HG03432 (cell line): ENCODE measurements around the gene C4orf46.
"Not testable (repeated sequence)": the region's sequence is repeated elsewhere in the genome, so short reads cannot be mapped to it uniquely, and the experiment has no call there.

Experiments used
- ATAC-seq: cut with Tn5 transposase; IDR thresholded peaks from one replicate; pipeline ENCODE4 v1.9.1; 2021; ENCODE audit warnings: mild to moderate bottlenecking, moderate library complexity; ENCODE audit not compliant: unreplicated experiment

C4orf46 gene

DNA sequence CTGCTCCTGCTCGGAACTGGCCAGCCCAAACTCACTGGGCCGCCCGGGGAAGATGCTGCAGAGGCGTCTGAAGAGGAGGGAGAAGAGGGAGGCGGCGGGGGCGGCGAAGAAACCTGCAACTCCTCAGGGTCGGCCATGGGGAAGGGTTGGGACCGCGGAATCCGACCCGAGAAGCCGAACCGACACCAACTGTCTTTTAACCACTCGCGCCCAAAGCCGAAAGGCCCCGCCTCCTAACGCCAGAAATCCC, at the start of gene C4orf46:
C4orf46 (minus strand) TSS at position 223 of the 250 bp plus-strand sequence; CDS start at position 137, 86 bp downstream.
- no peak for ATAC-seq

DNA sequence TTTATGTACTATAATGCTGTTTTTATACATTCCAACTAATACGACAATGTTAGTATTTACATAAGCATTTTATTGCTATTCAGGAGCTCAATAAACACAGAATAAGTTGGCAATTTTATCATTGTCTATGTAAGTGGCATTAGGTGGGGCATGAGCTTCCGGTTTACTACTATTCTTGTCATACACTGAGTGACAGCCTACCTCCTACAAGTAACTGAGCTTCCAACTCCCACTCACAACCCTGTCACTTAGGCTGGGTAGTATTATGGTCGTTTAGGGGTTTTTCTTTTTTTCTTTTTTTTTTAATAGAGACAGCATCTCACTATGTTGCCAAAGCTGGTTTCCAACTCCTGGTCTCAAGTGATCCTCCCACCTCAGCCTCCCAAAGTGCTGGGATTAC, 44.1 kb upstream of the C4orf46 start:
- no peak for ATAC-seq

DNA sequence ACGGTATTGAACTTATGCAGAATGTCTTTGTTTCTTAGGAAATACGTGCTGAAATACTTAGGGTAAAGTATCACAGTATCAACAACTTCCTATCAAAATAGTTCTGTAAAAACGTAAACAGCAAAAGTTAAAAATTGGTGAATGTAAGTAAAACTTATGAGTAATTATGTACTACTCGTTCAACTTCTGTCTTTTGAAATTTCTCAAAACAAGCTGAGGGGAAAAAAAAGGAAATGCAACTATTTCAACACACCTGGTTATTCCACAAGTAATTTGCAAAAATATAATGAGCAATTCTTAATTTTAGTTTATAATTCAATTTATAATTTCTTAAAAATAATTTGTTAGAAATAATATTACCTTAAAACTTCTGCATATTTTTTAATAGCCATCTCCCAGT, 43.2 kb upstream of the C4orf46 start:
- no peak for ATAC-seq

DNA sequence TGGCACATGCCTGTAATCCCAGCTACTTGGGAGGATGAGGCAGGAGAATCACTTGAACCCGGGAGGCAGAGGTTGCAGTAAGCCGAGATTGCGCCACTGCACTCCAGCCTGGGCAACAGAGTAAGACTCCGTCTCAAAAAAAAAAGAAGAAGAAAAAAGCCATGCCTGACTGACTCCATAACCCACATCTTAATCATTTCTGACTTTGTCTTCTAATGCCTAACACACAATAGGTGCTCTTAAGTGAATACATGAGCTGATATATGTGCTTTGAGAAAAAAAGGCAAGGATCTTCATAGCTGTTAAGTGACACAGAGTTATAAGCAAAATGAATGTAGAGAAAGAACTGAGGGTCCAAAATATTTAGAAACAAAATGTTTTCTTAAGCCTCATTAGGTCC, 40.9 kb upstream of the C4orf46 start:
- not testable (repeated sequence) for ATAC-seq

DNA sequence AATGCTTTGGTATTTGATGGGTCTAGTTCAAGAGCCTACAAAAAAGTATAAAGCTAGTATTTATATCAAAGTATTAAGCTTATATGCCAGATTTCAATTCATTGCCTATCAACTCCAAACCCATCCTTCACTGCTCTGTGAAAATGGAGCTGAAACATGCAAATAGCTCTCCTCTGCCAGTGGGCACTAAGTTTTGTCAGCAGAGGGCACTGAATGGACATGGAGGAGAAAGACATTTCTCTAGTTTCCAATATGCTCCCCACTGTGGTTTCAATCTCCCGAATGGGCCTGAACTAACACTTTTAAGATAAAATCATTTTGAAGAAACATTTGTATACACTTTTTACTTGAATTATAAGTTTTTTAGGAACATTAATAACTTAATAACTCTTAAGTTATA, 39.1 kb upstream of the C4orf46 start:
- ATAC-seq, result no peak

DNA sequence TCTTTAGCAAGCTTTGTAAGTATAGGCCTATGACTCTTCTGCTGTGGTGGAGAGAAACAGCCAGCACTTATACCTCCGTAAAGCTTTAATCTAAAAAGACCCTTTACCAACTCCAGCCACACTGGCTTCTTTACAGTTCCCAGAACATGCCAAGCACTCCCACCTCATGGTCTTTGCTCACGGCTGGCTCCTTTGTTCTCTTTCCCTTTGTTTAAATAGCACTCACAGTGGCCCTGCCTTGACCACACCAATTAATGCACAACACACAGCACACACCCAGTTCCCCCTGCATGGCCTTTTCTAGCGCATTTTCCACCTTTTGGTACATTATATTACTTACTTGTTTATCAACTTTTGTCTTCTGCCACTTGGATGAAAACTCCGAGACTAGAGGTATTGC, 32.6 kb upstream of the C4orf46 start:
- ATAC-seq, result no peak

DNA sequence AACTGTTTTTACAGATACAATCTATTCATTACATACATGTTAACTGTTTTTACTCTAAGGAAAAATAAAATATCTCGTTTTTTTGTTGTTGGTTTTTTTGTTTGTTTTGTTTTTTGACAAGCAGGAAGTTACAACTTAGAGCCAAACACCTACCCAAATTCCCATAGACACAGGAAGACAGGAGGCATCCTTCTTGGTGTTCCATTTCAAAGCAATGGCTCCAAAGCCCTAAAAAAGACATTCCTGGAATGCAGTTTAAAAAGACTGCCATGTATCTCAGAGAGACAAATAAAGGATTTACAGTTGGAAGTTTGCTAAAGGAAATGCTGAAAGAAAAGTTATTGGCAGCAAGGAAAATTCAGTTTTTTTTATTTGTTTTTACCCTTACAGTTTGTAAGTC, 17.1 kb upstream of the C4orf46 start:
- no peak for ATAC-seq

DNA sequence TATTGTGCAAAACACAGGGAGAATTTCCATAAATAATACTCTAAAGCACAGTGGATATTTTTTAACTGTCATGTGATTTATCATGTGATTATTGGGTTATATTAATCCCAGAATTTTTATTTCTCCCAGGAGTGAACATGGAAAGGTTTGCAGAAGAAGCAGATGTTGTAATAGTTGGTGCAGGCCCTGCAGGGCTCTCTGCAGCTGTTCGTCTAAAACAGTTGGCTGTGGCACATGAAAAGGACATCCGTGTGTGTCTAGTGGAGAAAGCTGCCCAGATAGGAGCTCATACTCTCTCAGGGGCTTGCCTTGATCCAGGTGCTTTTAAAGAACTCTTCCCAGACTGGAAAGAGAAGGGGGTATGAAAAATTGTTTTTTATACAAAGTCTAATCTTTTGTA, 10.4 kb upstream of the C4orf46 start:
- ATAC-seq, result no peak

DNA sequence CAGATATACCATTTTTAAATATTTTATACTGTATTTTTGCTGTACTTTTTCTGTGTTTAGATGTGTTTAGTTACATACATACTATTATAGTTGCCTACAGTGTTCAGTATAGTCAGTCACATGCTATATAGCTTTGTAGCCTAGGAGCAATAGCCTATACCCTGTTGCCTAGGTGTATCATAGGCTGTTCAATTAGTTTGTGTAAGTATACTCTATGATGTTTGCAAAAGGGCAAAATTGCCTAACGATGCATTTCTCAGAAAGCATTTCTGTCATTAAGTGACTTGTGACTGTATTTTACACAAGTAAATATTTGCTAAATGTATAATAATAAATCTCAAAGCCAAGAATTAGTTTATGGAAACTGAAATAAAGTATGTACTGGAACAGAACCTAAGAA, 9.9 kb upstream of the C4orf46 start:
- no peak for ATAC-seq

DNA sequence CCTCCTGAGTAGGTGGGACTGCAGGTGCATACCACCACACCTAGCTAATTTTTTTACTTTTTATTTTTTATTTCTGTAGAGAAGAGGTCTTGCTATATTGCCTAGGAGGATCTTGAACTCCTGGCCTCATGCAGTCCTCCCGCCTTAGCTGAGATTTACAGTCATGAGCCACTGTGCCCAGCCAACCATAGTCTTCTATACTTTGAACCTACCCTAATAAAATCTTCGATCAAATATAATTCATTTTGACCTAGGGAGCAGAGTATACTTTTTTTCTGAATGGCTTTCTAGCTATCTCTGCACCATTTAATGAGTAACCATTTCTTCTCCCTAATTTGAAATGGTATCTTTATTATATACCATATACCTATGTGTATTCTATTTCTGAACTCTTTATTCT, 7.1 kb upstream of the C4orf46 start:
- no peak for ATAC-seq

DNA sequence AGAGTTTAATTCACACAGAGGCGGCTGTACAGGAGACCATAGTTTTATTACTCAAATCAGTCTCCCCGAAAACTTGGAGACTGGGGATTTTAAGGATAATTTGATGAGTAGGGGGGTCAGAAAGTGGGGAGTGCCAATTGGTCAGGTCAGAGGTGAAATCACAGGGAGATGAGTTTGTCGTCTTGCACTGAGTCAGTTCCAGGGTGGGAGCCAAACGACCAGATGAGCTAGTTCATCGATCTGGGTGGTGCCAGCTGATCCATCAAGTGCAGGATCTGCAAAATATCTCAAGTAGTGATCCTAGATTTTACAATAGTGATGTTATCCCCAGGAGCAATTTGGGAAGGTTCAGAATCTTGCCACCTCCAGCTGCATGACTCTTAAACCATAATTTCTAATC, 4.4 kb upstream of the C4orf46 start:
- no peak for ATAC-seq

DNA sequence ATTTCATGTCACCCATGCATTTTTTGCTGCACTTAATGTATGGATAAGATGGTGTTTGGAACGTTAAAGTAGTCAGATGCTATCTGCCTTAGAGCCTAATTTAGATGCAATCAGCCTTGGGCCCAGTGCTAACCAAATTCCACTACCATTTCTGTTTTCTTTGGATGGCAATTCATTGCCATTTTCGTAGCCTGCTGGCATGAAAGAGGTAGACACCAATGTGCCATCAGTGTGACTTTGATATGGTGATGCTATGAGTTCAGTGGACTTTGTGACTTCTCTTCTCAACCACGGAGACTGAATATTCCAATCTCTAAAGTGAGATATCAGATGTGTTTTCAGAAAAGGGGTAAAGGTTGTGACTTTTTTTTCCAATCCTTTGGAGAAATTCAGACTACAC, 1.9 kb upstream of the C4orf46 start:
- no peak for ATAC-seq

DNA sequence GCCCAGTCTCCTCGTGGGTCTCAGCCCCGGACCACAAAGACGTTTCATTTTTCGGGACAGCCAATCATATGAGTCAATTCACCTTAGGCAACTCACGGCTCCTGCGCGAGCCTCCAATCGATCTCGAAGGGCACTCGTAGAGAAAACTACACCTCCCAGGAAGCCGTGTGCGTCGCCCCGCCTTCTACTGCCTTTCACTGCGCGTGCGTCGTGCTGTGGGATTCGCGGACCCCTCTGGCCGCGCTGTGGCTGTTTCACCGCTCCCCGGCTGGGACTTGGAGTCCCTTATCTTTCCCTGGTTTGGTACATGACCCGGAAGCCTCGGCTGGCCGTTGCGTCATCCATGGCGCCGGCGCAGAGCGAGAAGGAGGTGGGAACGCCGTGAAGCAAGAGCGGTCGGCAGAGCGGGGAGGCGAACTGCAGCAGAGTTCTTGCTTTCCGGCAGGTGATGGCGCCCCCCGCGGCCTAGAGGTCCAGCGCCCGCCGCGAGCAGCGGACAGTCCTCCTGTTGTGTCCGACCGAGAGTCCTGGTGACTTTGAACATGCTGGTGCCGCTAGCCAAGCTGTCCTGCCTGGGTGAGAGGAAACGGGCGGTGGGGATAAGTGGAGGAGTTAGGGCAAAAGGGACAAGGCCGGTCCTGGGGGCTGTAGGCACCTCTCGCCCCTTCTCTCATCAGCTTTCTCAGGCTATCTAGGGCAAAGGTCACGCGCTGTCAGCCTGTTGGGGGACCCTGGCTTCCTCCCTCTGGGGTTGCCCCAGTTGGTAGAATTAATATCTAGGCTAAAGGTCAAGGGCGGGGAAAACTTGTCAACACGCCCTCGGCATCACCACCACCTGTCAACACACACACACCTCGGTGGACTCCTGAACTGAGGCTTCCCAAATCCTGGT, 474 bp upstream of the C4orf46 start, which contains the start of gene ETFDH:
ETFDH (plus strand) TSS at position 382 of the 892 bp plus-strand sequence; CDS start at position 543, 161 bp downstream.
- ATAC-seq, result peak; percentile 87

DNA sequence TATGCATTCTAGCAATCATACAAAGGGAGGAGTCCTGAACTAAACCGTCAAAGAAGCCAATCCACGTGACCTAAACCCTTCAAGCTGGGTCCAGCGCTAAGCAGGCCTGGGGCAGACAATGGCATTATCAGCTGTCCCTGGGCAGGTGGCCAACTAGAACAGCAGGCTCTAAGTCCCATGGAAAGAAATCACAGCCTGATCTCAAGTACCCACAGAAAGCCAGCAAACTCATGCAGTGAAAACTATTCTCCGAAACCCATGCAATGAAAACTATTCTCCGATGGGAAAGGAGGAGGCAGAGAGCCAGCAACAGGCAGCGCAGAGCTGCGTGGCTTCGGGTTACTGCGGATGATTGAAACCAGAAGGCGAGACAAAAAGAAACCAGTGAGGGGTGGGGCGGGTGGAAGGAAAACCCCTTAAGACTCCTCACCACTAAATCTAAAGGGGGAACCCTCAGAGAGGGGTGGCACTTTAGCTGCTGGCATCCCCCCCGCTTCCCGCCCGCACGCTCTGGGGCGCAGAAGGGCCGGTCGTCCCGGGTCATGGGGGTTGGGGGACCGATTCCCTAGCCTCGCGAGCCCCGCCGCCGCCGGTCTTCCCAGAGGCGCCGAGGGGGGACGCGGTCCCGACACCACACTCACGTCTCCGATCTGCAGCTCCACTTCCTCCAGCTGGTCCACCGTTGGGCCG, 567 bp downstream of the C4orf46 start:
- peak; percentile 33 for ATAC-seq

DNA sequence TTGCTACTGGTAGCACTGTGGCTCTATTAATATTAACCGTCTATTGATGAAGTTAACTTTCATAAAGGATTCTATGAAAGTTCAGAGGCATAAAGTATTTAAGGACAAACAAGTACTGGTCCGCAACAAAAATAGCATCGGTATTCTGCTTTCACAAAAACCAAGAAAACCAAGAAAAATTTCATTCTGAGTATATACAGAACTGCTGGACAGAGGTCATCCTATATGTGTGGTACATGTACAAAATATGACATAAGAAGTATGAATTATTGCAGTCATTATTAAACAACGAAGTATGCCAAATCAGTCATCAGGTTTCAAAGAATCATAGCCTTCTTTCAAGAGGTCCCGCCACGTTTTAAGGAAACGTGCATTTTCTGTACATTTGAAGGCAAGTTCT, 2.4 kb downstream of the C4orf46 start:
- ATAC-seq, result no peak

DNA sequence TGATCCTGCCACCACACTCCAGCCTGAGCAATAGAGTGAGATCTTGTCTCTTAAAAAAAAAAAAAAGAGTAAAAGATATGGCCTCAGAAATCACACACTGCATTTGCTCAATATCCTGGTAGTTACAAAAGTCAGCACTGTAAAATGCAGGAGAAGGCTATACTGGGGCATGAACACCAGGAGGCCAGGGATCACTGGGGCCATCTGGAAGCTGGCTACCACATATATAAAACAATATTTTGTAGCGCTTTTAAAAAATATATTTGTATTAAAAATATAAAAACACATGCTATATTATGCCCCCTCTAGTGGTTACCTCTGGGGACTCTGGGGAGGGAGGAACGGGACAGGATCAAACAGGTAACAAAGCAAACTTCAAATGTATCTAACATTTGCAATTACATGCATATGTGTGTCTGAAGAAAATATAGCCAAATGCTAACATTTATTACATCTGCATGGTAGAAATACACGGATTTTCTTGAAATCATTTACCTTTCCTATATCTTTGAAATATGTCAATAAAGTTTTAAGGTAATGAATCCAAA, 4.0 kb downstream of the C4orf46 start:
- ATAC-seq, result no peak

DNA sequence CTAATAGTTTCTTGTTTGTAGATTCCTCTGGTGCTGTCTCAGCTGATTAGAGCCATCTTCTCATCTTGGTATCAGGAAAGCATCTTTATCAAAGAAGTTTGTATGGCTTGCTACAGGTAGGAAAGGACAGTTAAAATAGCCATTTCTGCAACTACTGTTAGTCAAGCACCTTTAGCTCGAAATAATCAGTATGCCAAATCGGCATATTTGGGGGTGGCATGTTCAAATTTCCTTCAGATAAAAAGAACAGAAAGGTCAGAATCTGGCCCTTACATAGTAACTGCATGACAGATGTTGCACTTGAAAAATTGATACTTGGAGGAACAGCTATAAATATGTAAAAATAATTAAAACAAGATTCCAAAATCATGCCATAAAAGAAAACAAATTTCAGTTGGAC, 4.8 kb downstream of the C4orf46 start:
- no peak for ATAC-seq

DNA sequence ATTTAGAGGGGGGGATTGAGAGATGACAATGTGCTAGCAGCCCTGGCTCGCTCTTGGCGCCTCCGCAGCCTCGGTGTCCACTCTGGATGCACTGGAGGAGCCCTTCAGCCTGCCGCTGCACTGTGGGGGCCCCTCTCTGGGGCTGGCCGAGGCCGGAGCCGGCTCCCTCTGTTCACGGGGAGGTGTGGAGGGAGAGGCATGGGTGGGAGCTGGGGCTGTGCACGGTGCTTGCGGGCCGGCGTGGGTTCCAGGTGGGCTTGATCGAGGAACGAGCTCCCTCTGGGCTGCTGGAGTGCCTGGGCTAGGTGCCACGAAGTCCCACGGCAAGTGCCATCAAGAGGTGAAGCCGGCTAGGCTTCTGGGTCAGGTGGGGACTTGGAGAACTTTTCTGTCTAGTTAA, 6.9 kb downstream of the C4orf46 start:
- ATAC-seq, result no peak

DNA sequence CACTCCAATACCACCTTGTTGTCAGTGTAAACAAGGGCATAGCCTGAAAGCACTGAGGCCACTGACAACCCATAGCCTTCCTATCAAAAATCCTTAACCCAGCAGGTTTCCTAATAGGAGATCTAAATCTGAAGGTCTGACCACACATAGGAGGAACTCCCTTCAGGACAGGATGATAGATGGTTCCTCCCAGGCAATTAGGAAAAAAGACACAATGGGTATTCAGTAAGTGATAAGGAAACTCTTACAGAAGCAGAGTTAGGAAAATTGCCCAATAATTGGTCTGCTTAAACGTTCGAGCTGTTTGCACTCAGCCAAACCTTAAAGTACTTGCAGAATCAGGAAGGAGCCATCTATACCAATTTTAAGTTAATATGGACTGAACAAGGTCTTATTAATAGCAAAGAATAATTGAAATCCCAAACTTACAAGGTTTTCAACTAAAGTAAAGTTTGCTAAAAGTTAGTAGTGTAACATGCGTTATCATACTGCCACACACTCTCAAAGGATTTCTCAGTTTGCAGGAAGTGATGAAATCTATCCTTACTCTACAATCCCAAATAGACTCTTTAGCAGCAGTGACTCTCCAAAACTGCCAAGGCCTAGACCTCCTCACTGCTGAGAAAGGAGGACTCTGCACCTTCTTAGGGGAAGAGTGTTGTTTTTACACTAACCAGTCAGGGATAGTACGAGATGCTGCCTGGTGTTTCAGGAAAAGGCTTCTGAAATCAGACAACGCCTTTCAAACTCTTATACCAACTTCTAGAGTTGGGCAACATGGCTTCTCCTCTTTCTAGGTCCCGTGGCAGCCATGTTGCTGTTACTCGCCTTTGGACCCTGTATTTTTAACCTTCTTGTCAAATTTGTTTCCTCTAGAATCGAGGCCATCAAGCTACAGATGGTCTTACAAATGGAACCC, 7.7 kb downstream of the C4orf46 start:
- ATAC-seq, result not testable (repeated sequence)

DNA sequence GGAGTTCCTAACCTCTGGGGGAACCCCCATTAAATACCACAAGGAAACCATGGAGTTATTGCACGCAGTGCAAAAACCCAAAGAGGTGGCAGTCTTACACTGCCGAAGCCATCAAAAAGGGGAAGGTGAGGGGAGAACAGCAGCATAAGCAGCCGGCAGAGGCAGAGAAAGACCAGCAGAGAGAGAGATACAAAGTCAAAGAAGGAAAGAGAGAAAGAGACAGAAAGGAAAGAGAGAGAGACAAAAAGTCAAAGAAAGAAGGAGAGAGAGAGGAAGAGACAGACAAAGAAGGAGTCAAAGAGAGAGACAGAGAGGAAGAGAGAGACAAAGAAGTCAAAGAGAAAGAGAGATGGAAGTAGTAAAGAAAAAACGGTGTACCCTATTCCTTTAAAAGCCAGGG, 8.4 kb downstream of the C4orf46 start:
- ATAC-seq, result not testable (repeated sequence)

DNA sequence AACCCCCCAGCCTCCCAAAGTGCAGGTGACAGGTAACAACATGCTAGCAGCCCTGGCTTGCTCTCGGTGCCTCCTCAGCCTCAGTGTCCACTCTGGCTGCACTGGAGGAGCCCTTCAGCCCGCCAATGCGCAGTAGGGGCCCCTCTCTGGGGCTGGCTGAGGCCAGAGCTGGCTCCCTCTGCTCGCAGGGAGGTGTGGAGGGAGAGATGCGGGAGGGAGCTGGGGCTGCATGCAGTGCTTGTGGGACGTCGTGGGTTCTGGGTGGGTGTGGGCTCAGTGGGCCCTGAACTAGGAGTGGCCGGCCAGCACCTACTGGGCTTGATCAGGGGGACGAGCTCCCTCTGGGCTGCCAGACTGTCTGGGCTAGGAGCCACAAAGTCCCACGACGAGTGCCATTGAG, 14.4 kb downstream of the C4orf46 start:
- no peak for ATAC-seq
